Measurements from ENCODE around the gene ITIH1.

ITIH1 gene

DNA sequence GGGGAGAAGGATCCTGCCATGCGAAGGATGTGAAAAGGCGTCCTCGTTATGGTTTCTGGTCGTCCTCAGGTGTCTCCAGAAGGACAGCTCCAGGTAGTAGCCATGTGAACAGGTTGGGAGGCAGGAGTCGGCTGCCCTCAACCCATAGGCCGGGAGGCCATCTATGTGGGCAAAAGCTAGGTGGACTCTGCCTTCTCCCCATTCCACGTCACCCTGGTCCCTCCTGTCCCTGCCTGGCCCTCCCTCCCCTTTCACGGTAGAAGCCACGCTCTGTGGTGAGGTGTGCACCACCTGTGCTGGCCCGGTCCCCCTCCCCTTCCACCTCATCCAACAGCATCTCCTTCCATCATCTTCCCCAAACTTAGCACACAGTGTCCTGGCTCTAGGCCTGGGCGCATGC is 33.5 kb downstream of the ITIH1 start:
- Mint-ChIP-seq H3K4me3 (no peak overlapping the region), H3K36me3 (ENCODE audit: low read depth) (no peaks in the 10 kb centered on the region), H3K27ac (no peak overlapping the region), H3K4me1 (no peaks in the 10 kb centered on the region), H3K27me3 (ENCODE audit: low read depth) (no peaks in the 10 kb centered on the region), H3K9me3 (no peaks in the 10 kb centered on the region)
- TF ChIP-seq CTCF (IDR thresholded peaks at IDR 0.05; ENCODE audit: unreplicated experiment in 3 of 3) = no peak

DNA sequence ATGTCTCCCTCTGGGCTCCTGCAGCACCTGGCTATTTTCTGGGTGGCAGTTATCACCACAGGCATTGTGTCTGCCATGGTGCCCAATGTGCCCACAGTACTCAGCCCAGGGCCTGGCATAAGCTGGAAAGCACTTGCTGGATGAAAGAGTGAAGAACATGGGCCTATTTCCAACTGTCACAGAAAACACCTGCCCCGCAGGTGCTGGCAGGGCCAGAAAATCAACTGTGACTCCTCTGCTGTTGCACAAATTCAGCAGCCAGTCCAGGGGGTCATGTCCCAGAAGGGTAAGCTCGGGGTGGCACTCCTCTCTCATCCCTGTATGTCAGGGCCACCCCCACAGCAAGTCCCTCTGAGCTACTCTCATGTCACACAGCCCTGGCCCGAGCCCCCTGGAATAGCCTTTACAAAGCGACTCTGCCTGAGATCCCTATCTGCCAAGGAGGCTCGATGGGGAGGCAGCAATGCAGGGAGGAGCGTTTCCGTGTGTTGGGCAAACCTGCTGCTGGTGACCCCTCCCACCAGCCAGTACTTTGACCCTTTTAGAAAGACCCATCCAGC is 34.1 kb downstream of the ITIH1 start:
- H3K27me3 Mint-ChIP-seq (ENCODE audit: low read depth) = no peaks in the 10 kb centered on the region
- H3K36me3 Mint-ChIP-seq (ENCODE audit: low read depth) = no peaks in the 10 kb centered on the region
- no peak for TF ChIP-seq CTCF (IDR thresholded peaks at IDR 0.05; ENCODE audit: unreplicated experiment in 3 of 3)
- no peaks in the 10 kb centered on the region for H3K9me3 Mint-ChIP-seq
- no peaks in the 10 kb centered on the region for H3K4me1 Mint-ChIP-seq
- no peak overlapping the region for H3K4me3 Mint-ChIP-seq
- H3K27ac Mint-ChIP-seq = no peak overlapping the region

DNA sequence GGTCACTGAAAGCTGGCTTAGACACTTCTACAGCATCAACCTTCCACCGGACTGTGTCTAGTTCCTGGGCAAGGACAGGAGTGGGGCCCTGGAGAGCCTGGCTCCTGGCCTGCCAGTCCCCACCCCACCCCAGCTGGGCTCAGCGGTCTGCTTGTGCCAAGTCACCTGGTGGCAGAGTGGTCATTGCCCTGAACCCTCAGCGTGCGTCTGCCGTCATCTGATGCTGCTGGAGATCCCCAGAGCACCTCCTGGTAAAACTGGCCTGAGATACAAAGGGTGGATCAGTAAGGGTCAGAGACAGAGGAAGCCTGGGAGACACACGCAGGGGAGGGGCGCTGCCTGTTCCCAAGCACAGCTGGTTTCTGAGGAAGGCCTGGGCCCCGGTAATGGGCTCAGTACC is 36.4 kb downstream of the ITIH1 start:
- Mint-ChIP-seq H3K27me3 (ENCODE audit: low read depth) (no peaks in the 10 kb centered on the region), H3K27ac (no peak overlapping the region), H3K9me3 (no peaks in the 10 kb centered on the region), H3K4me1 (no peaks in the 10 kb centered on the region), H3K36me3 (ENCODE audit: low read depth) (no peaks in the 10 kb centered on the region), H3K4me3 (no peak overlapping the region)
- no peak for TF ChIP-seq CTCF (IDR thresholded peaks at IDR 0.05; ENCODE audit: unreplicated experiment in 3 of 3)

DNA sequence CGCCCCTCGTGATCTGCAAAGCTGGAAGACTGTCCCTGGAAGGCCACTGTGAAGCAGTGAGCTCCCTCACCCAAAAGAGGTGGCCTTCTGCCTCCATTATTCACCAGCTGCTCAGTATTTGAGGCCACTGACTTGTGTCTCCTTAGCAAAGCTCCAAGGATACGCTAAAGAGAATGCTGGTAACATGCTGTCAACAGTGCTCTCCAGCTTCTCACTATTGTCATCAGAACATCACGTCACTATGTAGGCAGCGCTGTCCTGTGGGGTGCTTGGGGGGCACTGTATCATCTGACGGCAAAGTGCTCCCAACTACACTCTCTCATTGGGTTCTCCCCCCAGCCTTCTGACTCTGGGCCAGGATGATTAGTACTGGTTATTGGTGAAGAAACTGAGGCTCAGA is 38.8 kb downstream of the ITIH1 start:
- Mint-ChIP-seq H3K9me3 (no peaks in the 10 kb centered on the region), H3K4me3 (no peak overlapping the region), H3K27me3 (ENCODE audit: low read depth) (no peaks in the 10 kb centered on the region)

GRCh38 chr3:52816654-52817053 is 39.3 kb downstream of the ITIH1 start:
- Mint-ChIP-seq H3K27ac (no peak overlapping the region), H3K9me3 (no peaks in the 10 kb centered on the region), H3K4me1 (no peaks in the 10 kb centered on the region), H3K27me3 (ENCODE audit: low read depth) (no peaks in the 10 kb centered on the region), H3K4me3 (no peak overlapping the region), H3K36me3 (ENCODE audit: low read depth) (no peaks in the 10 kb centered on the region)
- no peak for TF ChIP-seq CTCF (IDR thresholded peaks at IDR 0.05; ENCODE audit: unreplicated experiment in 3 of 3)

More for the DNA sequence above, 38.8 kb downstream of the ITIH1 start:
- H3K4me1 Mint-ChIP-seq = no peaks in the 10 kb centered on the region
- H3K36me3 Mint-ChIP-seq (ENCODE audit: low read depth) = no peaks in the 10 kb centered on the region
- no peak overlapping the region for H3K27ac Mint-ChIP-seq
- no peak for TF ChIP-seq CTCF (IDR thresholded peaks at IDR 0.05; ENCODE audit: unreplicated experiment in 3 of 3)

DNA sequence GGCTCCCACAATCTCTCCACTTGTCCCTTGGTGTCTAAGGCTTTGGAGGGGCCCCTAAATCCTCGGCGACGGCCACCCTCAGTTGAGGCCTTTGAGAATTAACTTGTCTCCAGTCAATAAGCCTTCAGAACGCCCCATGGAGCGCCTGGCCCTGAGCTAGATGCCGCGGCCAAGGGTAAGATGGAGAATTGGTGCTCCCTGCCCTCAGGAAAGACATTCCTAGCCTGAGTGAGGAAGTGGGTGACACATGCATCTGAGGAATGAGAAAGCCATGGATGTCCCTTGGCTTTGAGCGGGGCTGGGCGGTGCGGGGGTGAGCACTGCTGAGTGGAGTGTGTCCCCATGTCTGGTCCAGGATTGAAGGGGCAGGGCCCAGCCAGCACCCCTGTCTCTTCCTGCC is 39.8 kb downstream of the ITIH1 start:
- Mint-ChIP-seq H3K36me3 (ENCODE audit: low read depth) (no peaks in the 10 kb centered on the region), H3K9me3 (no peaks in the 10 kb centered on the region)

More for the DNA sequence above, 39.8 kb downstream of the ITIH1 start:
- Mint-ChIP-seq H3K4me3 (no peak overlapping the region), H3K4me1 (no peaks in the 10 kb centered on the region), H3K27ac (no peak overlapping the region), H3K27me3 (ENCODE audit: low read depth) (no peaks in the 10 kb centered on the region)
- no peak for TF ChIP-seq CTCF (IDR thresholded peaks at IDR 0.05; ENCODE audit: unreplicated experiment in 3 of 3)

Measured in nephron (organoid).